Neutrophil (primary cell): Measurements from ENCODE around the gene SDHAF2.
A peak's percentile ranks its signal among the peaks of the same experiment; 100 is the strongest.

Experiments used
- H3K27ac ChIP-seq: fragments of 200-600 bp; sonication (generic); 2 replicates; pipeline ENCODE4 v1.5.1; 2016; ENCODE audit warnings: mild to moderate bottlenecking, moderate library complexity
- H3K27me3 ChIP-seq: fragments of 200-600 bp; sonication (generic); 2 replicates; pipeline ENCODE4 v1.6.0; 2016; ENCODE audit warnings: mild to moderate bottlenecking
- H3K36me3 ChIP-seq: fragments of 200-600 bp; sonication (generic); 2 replicates; pipeline ENCODE4 v1.5.1; 2017
- H3K4me1 ChIP-seq, 2 experiments: fragments of 200-600 bp in 1 of 2; sonication (generic) in 1 of 2; 1 replicate in 1 of 2; 2 replicates in 1 of 2; pipeline versions ENCODE4 v1.5.1 to v1.6.1; 2013 to 2016; ENCODE audit warnings: low read depth in 1 of 2, low read length in 1 of 2, mild to moderate bottlenecking in 1 of 2, moderate library complexity in 1 of 2; ENCODE audit not compliant: control insufficient read depth in 1 of 2, insufficient read depth in 1 of 2
- H3K4me3 ChIP-seq, 2 experiments: fragments of 200-600 bp in 1 of 2; sonication (generic) in 1 of 2; 1 replicate in 1 of 2; 2 replicates in 1 of 2; pipeline ENCODE4 v1.5.1; 2013 to 2016; ENCODE audit warnings: low read depth in 1 of 2, low read length in 1 of 2, mild to moderate bottlenecking in 1 of 2, moderate library complexity in 1 of 2
- H3K9me3 ChIP-seq: fragments of 200-600 bp; sonication (generic); 2 replicates; pipeline ENCODE4 v1.5.1; 2016
- TF ChIP-seq, protein P1 (sequence below): fragments of 200-600 bp; sonication (generic); IDR thresholded peaks from 2 replicates; pipeline ENCODE4 v1.5.1; 2016; ENCODE audit warnings: antibody characterized with exemption

SDHAF2 gene

DNA sequence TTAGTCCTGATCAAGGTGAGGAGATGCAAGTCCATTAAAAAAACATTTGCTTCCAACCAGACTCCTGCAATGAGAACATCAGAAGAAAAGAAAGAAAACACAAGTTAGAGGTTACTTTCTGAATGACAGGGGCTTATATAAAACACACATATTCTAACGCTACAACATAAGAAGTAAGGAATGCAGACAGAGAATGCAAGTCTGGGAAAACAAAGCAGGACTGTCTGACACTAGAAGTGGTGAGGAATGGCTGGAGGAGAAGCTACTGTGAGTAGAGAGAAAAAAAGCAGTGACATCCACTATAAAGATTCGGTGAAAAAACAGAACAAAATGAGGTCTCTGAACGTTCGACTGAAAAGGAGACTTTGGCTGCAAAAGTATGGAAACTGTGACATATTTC is 25.3 kb upstream of the SDHAF2 start:
- H3K27ac ChIP-seq = peak overlapping the region; percentile 58
- peaks cover 6 to 8% of the 10 kb centered on the region in 2 experiments for H3K4me1 ChIP-seq
- no peaks in the 10 kb centered on the region for H3K27me3 ChIP-seq
- H3K4me3 ChIP-seq = no peak overlapping the region
- TF ChIP-seq, protein P1, sequence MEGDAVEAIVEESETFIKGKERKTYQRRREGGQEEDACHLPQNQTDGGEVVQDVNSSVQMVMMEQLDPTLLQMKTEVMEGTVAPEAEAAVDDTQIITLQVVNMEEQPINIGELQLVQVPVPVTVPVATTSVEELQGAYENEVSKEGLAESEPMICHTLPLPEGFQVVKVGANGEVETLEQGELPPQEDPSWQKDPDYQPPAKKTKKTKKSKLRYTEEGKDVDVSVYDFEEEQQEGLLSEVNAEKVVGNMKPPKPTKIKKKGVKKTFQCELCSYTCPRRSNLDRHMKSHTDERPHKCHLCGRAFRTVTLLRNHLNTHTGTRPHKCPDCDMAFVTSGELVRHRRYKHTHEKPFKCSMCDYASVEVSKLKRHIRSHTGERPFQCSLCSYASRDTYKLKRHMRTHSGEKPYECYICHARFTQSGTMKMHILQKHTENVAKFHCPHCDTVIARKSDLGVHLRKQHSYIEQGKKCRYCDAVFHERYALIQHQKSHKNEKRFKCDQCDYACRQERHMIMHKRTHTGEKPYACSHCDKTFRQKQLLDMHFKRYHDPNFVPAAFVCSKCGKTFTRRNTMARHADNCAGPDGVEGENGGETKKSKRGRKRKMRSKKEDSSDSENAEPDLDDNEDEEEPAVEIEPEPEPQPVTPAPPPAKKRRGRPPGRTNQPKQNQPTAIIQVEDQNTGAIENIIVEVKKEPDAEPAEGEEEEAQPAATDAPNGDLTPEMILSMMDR = no peak
- no peaks in the 10 kb centered on the region for H3K9me3 ChIP-seq
- peaks cover 87% of the 10 kb centered on the region for H3K36me3 ChIP-seq

DNA sequence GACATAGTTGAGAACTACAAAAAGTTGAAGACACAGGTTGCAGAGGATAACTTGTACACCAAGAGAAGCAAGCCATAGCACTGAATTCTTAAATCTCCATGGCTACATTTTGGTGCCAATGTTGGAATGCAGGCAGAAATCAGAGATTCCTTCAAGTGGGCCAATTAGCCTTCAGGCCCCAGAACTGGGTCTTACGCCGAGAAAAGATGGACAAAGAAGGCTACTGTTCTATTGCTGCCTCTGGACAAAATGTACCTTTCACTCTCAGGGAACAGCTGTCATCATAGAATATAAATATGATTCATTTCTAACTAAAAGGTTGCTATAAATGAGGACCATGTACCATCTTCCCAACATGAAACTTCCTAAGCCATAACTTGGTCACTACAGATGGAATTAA is 23.9 kb upstream of the SDHAF2 start:
- Histone ChIP-seq H3K9me3 (no peaks in the 10 kb centered on the region), H3K36me3 (peaks cover 93% of the 10 kb centered on the region), H3K4me1 (peaks cover 6 to 8% of the 10 kb centered on the region in 2 experiments), H3K27ac (no peak overlapping the region), H3K4me3 (no peak overlapping the region), H3K27me3 (no peaks in the 10 kb centered on the region)
- TF ChIP-seq, protein P1 = no peak

DNA sequence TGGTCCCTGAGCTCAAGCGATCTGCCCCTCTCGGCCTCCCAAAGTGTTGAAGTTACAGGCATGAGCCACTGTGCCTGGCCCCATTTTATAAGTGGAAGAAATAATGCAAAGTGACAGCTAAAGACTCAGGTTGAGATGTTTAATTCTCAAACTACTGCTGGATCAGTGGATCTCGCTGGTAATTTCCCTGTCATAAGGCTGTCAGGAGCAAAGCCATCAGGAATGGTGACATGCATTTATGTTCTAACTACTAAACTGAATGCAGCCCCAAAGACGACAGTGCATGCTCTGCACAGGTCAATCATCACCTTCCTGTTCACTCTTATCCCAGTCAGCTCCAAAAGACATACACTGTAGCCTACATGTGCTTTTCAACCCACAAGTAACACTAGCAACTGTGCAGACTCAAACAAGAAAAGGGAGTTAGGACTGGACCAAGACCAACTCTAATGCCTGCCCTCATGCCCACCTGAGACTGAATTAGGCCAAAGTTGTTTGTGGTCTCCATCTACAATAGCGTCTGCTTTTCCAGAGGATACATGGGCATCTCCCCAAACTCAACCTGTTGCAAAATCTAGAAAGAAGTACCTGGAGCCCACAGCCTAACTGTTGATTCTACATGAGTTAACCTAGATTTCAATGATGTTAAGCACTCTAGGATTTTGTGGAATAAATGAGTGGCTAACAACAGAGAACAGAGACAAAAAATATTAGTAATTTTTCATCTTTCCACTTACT is 22.8 kb upstream of the SDHAF2 start:
- Histone ChIP-seq H3K36me3 (peaks cover 99% of the 10 kb centered on the region), H3K9me3 (no peaks in the 10 kb centered on the region), H3K4me1 (peaks cover 6 to 8% of the 10 kb centered on the region in 2 experiments), H3K27me3 (no peaks in the 10 kb centered on the region), H3K4me3 (no peak overlapping the region), H3K27ac (no peak overlapping the region)
- TF ChIP-seq, protein P1 = no peak

DNA sequence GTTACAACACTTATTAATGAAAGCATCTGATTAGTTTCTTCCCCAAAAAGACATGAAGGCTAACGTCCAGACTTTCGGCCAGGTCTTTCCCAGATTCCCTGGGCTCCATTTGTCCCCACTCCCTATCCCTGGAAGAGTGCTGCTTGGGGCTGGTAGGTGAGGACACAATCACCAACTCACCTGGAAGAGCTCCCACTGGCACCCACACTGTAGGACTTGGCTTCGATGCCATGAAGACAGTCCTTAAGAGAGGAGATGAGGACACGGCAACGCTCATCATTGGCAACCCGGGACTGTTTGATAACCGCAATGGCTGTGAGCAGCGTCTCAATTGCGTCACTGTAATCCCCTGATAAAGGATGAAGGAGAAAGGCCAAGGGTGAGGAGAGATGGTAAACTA is 18.3 kb upstream of the SDHAF2 start:
- H3K4me1 ChIP-seq = peaks cover 18 to 21% of the 10 kb centered on the region in 2 experiments
- H3K27ac ChIP-seq = peak overlapping the region; percentile 3
- H3K36me3 ChIP-seq = peaks cover 99% of the 10 kb centered on the region
- H3K9me3 ChIP-seq = no peaks in the 10 kb centered on the region
- no peak overlapping the region for H3K4me3 ChIP-seq
- TF ChIP-seq, protein P1 = no peak
- no peaks in the 10 kb centered on the region for H3K27me3 ChIP-seq

DNA sequence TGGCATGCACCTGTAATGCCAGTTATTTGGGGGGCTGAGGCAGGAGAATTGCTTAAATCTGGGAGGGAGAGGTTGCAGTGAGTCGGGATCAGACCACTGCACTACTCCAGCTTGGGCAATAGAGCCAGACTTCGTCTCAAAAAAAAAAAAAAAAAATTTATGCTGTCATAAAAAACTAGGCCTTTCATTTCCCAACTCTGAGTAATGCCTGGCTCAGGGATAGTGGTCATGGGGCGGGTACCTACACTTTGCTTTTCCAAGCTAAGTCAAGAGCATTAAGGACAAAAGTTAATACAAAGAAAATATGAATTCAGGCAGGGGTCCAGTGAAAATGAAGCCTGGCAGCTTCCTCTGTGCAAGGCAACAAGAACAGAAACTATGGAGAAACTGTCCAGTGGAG is 16.4 kb upstream of the SDHAF2 start:
- Histone ChIP-seq H3K27me3 (no peaks in the 10 kb centered on the region), H3K4me1 (peaks cover 36 to 40% of the 10 kb centered on the region in 2 experiments), H3K27ac (peak overlapping the region; percentile 90), H3K4me3 (no peak overlapping the region), H3K36me3 (peaks cover 80% of the 10 kb centered on the region), H3K9me3 (no peaks in the 10 kb centered on the region)
- TF ChIP-seq, protein P1 = no peak
